Activated CD8-positive, alpha-beta memory T cell treated with anti-CD3 and anti-CD28 coated beads, Interleukin-2, amount 50 U/mL, for 48 hours (primary cell): ENCODE measurements around the gene THAP5.
A peak's percentile ranks its signal among the peaks of the same experiment; 100 is the strongest.

ENCODE experiments used
- DNase-seq: peaks from one replicate; pipeline ENCODE4 v3.0.0-alpha.2; 2020

Gene THAP5

GRCh38 chr7:108528183-108528712 is 41.3 kb downstream of the THAP5 start:
- DNase-seq, result no peak

- DNase-seq, result no peak
These were observed 42.8 kb downstream of the THAP5 start for GRCh38 chr7:108526768-108527017.

- peak; percentile 100 for DNase-seq
These were observed 43.3 kb downstream of the THAP5 start, which contains the start of gene PNPLA8 for GRCh38 chr7:108525985-108526767. PNPLA8 (minus strand) TSS chr7:108526135; CDS start chr7:108515491, 10,644 bp downstream.

DNA sequence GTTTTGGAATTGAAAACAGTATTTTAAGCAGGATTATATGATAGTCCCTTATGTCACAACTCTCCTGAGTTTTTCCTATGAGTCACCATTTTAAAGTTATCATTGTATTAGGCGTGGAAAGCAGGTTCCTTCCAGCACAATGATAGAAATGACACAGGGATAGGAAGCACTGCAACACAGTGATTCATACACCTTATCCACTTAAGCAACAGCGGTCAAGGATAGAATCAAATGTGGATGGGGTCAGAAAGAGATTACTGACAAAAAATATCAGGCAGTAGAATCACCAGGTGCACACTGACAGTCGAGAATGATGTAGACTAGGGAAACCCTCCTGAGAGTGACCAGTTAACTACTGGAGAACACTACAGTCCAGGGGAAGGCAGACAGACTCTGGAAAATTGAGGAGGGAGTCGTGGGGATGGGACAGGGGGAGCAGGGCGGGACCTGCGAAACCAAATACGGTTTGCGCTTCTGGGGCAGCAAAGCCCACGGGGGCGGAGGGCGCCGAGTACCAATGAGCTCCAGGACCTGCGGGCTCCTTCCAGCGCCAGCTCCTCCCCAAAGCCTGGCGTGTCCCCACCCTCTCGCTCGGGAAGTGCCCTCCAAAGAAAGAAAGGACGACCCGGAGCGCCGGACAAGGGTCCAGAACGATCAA is 44.0 kb downstream of the THAP5 start:
- no peak for DNase-seq

DNA sequence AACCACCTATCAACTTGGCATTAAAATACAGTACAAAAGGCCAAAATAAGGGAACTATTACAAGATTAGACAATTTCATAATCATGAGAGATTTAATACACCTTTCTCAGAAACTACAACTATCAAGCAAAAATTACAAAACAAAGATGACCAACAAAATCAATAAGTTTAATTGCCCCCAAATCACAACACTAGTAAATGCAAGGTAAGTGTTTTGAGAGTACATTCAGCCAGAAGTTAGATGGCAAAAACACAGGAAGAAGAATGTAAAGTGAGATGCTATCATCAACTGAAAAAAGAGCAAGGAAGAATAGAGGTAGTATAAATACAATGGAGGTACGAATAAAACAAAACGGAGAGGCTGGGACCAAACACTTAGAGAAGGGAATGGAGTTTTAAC is 46.7 kb downstream of the THAP5 start:
- DNase-seq, result no peak

- DNase-seq, result no peak
These were observed 51.6 kb downstream of the THAP5 start for GRCh38 chr7:108517951-108518350.

DNA sequence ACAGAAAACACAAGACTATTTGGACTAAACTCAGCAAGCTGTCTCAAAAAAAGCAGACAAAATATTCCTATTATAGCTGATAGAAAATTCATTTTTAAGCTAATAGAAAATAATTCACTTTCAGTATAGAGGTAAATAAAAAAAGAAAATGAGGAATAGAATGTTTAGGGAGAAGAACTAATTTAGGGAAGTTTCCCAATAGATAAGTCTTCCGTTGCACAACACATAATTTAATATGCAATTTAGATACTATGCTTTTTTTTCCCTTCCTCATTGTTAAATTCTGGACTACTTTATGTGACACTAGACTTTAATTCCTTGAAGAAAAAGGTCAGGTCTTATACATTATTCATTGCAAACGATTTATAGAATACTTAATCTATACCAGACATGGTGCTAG is 53.9 kb downstream of the THAP5 start:
- DNase-seq, result no peak

GRCh38 chr7:108515013-108515412 is 54.5 kb downstream of the THAP5 start:
- DNase-seq, result no peak
